ENCODE results near the gene SIM2.

SIM2 gene

DNA sequence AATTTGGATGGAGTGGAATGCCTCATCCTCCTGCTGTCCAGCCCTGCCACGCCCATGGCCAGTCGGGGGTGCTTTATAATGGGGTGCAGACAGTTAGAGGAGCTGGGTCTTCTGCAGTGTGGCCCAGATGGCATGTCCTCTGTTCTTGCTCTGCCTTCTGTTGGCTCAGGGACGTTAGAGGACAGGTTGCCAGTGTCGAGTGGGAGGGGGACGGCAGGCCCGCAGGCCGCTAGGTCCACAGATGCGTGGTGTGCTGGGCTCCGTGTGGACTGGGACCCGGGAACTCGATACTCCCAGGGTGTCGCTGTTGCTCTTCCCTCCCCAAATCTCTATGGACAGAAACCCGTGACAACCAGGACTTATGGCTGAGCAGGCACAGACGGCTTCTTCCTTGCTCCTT, 33.3 kb downstream of the SIM2 start:
- no peak overlapping the region for H3K4me3 ChIP-seq (ENCODE audit: low read depth, low read length)
- TF ChIP-seq, protein P1, sequence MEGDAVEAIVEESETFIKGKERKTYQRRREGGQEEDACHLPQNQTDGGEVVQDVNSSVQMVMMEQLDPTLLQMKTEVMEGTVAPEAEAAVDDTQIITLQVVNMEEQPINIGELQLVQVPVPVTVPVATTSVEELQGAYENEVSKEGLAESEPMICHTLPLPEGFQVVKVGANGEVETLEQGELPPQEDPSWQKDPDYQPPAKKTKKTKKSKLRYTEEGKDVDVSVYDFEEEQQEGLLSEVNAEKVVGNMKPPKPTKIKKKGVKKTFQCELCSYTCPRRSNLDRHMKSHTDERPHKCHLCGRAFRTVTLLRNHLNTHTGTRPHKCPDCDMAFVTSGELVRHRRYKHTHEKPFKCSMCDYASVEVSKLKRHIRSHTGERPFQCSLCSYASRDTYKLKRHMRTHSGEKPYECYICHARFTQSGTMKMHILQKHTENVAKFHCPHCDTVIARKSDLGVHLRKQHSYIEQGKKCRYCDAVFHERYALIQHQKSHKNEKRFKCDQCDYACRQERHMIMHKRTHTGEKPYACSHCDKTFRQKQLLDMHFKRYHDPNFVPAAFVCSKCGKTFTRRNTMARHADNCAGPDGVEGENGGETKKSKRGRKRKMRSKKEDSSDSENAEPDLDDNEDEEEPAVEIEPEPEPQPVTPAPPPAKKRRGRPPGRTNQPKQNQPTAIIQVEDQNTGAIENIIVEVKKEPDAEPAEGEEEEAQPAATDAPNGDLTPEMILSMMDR (IDR thresholded peaks at IDR 0.05; ENCODE audit: borderline replicate concordance, insufficient read depth, low read depth, low read length), result no peak

DNA sequence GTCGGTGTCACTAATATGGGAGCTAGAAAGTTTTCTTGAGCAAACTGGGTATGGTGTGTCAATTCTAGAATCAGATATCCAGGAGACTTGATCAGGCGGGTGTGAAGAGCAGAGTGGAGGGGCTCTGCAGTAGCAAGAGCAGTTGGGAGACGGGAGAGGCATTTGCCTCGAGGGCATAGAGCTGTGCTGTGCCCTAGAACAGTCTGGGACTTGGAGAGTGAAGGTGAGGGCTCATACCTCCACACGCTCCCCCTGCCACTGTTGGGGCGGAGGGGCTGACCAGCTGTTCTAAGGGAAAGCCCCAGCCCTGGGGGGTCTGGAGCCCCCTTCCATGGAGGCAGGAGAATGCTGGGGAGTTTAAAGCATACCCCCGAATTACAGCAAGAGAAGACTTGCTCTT, 33.8 kb downstream of the SIM2 start:
- TF ChIP-seq, protein P1 (IDR thresholded peaks at IDR 0.05; ENCODE audit: borderline replicate concordance, insufficient read depth, low read depth, low read length), result no peak
- no peak overlapping the region for H3K4me3 ChIP-seq (ENCODE audit: low read depth, low read length)

DNA sequence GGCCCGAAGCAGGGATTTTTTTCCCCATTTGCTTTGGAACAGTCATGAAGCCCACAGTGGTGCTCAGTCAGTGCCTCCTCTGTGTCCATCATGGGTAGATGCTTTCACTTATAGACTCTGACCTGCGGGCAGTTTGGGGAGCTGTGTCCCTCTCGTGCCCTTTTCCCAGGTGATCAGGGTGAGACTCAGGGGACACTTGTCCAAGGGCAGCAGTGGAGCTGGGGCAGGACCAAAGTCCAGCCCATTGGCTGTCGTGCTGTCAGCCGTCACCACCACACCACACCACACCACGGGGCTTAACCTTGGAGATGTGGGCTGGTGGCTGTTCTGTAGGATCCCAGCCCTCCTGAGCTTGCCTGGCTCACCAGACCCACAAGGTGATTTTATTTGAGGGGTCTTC, 34.9 kb downstream of the SIM2 start:
- TF ChIP-seq, protein P1 (IDR thresholded peaks at IDR 0.05; ENCODE audit: borderline replicate concordance, insufficient read depth, low read depth, low read length), result no peak
- no peak overlapping the region for H3K4me3 ChIP-seq (ENCODE audit: low read depth, low read length)

DNA sequence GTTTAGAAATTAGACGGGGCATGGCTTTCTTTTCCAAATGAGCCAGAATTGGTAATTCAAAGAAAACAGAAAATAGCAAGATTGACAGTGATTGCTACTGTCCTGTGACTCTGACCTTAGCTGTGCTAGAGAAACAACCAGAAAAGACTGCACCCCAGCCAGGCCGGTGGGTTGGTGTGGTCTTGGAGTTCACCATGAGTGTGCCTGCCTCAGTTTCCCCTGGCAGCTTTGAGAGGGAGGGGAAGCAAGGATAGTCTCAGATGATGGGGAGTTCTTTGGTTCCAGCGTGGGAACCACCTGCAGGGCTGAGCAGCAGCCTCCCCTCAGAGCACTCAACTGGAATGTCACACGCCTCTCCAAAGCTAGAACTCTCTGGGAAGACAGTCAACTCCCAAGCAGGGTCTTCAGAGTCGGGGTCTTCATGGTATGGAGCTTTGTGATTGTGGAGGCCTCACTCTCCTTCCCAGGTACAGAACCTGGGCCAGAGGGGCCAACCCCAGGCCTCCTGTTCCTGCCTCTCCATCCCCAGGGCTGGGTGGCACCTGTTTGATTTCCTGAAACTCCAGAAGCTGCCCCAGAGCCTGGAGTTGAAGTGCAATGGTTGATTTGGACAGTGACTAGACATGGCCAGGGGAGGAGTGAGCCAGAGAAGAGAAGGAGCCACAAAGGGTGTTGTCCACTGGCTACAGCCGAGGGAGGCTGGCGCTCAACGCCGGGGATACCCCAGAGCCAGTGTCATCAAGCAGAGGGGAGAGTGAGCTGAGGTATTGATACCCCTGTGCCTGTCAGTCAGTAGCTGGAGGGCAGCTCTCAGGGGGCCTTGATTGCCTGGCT, 35.7 kb downstream of the SIM2 start:
- H3K4me3 ChIP-seq (ENCODE audit: low read depth, low read length), result no peak overlapping the region
- TF ChIP-seq, protein P1 (IDR thresholded peaks at IDR 0.05; ENCODE audit: borderline replicate concordance, insufficient read depth, low read depth, low read length), result no peak

DNA sequence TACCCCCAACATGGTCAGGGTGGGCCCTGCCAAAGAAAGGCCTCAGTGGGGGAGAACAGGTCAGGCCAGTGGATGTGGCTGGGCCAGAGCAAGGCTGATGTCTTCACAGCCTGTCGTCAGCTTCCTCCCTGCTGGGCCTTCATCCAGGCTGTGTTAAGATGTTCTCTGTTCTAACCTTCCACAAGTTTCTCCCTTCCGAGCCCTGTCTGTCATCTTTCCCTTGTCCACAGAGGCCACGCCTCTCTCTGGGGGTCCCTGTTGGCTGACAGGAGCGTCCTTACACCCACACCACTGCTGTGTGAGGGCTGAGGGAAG, 36.2 kb downstream of the SIM2 start:
- H3K4me3 ChIP-seq (ENCODE audit: low read depth, low read length), result no peak overlapping the region
- TF ChIP-seq, protein P1 (IDR thresholded peaks at IDR 0.05; ENCODE audit: borderline replicate concordance, insufficient read depth, low read depth, low read length), result no peak

DNA sequence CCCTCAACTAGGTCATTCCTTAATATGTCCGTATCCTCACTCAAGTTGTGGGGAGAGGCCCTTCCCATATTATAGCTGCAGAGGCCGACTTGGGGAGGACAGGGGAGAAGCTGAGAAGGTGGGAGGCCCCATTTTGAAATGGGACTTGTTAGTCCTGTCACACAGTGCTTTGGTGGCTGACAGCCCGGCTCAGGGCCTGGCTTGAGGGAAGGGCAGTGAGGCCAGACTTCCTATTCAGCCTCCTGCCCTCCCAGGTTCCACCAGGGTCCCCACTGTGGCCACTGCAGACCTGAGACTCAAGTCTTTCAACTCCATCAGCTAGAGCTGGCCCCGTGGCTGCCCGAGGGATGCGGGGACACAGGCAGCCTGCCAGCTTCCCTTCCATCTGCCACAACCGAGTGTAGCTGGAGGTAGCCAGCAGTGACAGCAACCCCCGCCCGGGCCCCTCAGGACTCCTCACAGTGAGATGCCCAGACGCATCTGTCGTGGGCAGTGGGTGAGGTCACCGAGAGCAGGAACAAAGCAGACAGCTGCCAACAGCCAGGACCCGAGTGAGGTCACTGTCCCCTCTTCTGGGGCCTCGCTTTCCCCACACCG, 36.9 kb downstream of the SIM2 start:
- no peak overlapping the region for H3K4me3 ChIP-seq (ENCODE audit: low read depth, low read length)
- TF ChIP-seq, protein P1 (IDR thresholded peaks at IDR 0.05; ENCODE audit: borderline replicate concordance, insufficient read depth, low read depth, low read length), result no peak

Data from GM12875 (cell line).